LNCaP clone FGC (cell line): ENCODE measurements around the gene POLR1H.
A peak's percentile ranks its signal among the peaks of the same experiment; 100 is the strongest.

ENCODE experiments used
- DNase-seq: peaks from one replicate; pipeline ENCODE4 v3.0.0-alpha.2; 2011; ENCODE audit warnings: low read depth
- H3K4me3 ChIP-seq: 2 replicates; pipeline ENCODE4 v1.5.1; 2011; ENCODE audit warnings: mild to moderate bottlenecking, low read depth, low read length, control low read depth
- TF ChIP-seq, protein P1 (sequence below): IDR thresholded peaks from 2 replicates; pipeline ENCODE4 v1.5.1; 2012; ENCODE audit warnings: mild to moderate bottlenecking; ENCODE audit not compliant: control insufficient read depth, insufficient read depth; ENCODE audit errors: extremely low read depth

The POLR1H gene

DNA sequence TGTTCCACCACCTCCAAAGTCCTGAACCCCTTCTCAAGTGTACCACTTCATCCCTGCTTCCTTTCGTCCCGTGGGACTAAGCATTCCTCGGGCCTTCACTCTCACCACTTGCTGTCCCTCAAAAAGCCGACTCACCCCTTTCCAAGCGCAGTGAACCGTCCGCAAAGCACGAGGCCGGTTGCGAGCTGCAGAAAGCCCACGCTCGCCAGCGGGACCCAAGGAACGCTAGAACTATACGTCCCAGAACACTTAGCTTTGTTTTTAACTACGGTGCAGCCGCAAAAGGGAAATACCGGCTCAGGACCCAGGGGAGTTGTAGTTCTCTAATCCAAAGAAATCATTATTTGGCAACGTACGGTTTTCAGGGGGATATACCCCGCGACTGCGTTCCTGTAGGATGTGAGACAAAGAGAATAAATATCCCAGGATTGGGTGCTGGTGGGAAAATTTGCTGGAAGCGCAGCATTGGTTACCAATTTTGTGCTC lies 416 bp upstream of the POLR1H start:
- DNase-seq: no peak
- peak overlapping the region; percentile 99 for H3K4me3 ChIP-seq
- TF ChIP-seq, protein P1, sequence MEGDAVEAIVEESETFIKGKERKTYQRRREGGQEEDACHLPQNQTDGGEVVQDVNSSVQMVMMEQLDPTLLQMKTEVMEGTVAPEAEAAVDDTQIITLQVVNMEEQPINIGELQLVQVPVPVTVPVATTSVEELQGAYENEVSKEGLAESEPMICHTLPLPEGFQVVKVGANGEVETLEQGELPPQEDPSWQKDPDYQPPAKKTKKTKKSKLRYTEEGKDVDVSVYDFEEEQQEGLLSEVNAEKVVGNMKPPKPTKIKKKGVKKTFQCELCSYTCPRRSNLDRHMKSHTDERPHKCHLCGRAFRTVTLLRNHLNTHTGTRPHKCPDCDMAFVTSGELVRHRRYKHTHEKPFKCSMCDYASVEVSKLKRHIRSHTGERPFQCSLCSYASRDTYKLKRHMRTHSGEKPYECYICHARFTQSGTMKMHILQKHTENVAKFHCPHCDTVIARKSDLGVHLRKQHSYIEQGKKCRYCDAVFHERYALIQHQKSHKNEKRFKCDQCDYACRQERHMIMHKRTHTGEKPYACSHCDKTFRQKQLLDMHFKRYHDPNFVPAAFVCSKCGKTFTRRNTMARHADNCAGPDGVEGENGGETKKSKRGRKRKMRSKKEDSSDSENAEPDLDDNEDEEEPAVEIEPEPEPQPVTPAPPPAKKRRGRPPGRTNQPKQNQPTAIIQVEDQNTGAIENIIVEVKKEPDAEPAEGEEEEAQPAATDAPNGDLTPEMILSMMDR: no peak

DNA sequence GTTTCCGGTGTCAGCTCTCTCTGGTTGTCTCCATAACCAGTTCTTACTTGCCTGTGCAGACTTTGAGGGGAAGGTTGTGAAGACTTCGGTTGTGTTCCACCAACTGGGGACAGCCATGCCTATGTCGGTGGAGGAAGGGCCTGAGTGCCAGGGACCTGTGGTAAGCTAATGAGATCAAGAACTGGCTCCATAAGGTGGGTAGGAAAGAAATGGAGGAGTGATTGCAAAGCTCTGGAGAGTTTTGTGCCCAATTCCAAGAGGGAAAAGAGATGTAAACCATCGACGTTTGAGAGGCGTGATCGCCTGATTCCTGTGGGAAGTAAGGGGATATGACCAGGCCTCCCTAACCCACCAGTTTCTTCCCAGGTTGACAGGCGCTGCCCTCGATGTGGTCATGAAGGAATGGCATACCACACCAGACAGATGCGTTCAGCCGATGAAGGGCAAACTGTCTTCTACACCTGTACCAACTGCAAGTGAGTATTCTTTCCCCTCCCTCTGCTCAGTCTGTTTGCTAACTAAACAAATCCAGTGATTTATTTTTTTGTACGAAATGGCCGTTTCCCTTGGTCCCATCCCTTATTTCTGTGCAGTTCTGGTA lies 893 bp downstream of the POLR1H start:
- no peak for DNase-seq
- TF ChIP-seq, protein P1: no peak
- H3K4me3 ChIP-seq: peak overlapping the region; percentile 99

DNA sequence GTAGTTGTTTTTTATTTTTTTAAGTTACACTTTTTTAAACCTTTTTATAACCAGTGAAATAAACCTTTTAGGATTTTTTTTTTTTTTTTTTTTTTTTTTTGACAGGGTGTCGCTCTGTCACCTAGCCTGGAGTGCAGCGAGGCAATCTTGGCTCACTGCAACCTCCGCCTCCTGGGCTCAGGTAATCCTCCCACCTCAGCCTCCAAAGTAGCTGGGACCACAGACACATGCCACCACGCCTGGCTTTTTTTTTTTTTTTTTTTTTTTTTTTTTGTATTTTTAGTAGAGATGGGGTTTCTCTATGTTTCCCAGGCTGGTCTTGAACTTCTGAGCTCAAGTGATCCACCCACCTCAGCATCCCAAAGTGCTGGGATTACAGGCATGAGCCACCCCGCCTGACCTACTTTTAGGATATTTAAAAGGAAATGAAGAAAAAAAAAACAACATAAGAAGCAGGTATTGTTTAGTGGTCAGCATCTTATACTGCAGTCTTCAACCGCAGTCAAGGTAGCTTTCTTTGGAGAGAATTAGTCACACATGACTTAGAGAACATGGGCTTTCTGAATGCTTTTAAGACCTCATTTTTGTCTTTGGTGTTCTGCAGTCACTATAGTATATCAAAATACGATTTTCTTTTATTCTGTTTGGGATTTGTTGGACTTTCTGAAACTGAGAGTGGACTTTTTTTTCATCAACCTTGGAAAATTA lies 1.6 kb downstream of the POLR1H start:
- no peak for DNase-seq

DNA sequence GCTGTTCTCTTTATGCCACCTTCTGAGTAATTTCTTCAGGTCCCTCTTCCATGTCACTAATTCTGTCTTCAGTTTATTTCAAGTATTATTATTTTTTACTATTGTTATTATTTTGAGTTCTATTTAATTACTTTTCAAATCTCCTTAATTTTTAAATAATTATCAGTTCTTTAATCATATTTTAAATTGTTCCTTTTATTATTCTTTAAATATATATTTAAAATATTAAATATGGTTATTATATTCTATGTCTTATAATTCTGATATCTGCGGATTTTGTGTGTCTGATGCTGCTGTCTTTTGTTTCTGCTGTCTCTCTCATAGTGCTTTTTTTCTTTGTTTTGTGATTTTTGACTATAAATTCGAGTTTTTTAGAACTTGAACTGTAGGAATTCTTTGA lies 2.2 kb downstream of the POLR1H start:
- no peak for DNase-seq
- TF ChIP-seq, protein P1: no peak
- no peak overlapping the region for H3K4me3 ChIP-seq

More for the DNA sequence above, 1.6 kb downstream of the POLR1H start:
- peak overlapping the region; percentile 99 for H3K4me3 ChIP-seq
- TF ChIP-seq, protein P1: no peak

DNA sequence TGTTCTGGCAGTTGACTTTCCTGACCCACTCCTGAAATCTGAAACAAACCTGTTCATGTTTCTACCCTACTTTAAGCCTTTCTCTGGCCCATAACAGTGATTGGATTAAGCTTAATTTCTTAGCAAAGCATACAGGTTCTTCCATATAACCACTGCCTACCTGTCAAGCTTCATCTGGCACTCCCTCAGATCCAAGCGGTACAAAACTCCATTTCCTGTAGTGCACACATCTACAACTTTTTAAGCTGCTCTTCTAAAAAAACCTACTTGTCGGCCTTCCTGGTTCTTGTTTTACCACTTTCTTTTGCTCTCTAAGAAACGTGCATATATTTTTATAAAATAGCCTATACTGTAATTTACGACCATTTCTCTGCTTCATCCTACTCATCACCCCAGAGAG lies 5.0 kb downstream of the POLR1H start:
- TF ChIP-seq, protein P1: no peak
- DNase-seq: no peak
- peak overlapping the region; percentile 86 for H3K4me3 ChIP-seq

DNA sequence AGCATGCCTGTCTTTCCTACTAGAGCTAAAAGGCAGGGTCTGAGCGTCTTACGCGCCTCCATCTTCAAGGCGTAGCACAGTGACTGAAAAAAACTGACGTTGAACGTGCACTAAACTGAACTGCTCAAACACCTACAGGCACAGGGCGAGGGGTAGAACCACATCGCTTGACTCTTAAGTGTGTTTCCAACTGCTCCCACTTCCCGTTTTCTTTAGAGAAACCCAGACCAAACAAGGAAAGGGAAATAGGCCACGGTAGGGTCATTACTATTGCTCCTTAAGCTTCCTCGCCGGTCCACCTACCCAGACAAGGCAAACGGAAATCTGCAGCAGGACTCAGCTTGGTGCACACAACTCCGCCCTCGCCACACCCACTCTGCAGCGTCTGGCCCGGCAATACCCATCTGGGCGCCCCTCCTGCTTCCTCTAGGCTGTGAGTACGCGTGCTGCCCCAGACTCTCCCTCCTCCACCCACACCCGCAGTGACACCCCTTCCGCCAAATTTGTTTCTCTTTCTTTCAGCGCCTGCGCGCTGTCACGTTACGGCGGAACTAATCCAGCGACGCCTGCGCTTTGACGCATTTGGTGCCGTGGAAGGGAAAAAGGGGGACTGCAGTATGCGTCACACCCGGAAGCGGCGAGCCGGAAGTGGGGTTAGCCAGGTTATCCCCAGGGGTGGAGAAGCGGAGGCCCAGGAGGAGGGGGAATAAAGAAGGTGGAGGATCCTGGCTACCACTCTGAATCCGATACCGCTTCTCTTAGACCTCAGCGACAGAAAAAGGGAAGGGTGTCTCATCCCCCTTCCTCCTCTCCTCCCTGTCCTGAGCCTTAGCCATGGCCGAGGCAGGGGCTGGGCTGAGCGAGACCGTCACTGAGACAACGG lies 5.8 kb downstream of the POLR1H start, which contains the start of gene PPP1R11:
TSS of gene PPP1R11 (plus strand) at position 622 of the 883 bp plus-strand sequence. CDS start at position 835, 213 bp downstream.
- TF ChIP-seq, protein P1: no peak
- peak; percentile 98 for DNase-seq
- H3K4me3 ChIP-seq: peak within 1 kb of the TSS; percentile 86
